T-helper 1 cell treated with Interleukin-12 subunit alpha and Interleukin-12 subunit beta and Interleukin-4 antibody, amounts not matched to agents 30 μg/mL and 1 μg/mL, for 36 hours (primary cell): ENCODE data around the gene CCDC40.

Experiments used
- H3K27ac Mint-ChIP-seq: one replicate; pipeline ENCODE4 v1.8.0; 2021; ENCODE audit warnings: mild to moderate bottlenecking, mixed read lengths
- H3K27me3 Mint-ChIP-seq: one replicate; pipeline ENCODE4 v1.8.0; 2021; ENCODE audit warnings: low read depth, mixed read lengths
- H3K36me3 Mint-ChIP-seq: one replicate; pipeline ENCODE4 v1.8.0; 2021; ENCODE audit warnings: low read depth, mixed read lengths
- H3K4me1 Mint-ChIP-seq: one replicate; pipeline ENCODE4 v1.8.0; 2021; ENCODE audit warnings: low read depth, mixed read lengths
- H3K4me3 Mint-ChIP-seq: one replicate; pipeline ENCODE4 v1.8.0; 2021; ENCODE audit warnings: mild to moderate bottlenecking, moderate library complexity, mixed read lengths
- H3K9me3 Mint-ChIP-seq: one replicate; pipeline ENCODE4 v1.8.0; 2021; ENCODE audit warnings: mixed read lengths

Gene CCDC40

DNA sequence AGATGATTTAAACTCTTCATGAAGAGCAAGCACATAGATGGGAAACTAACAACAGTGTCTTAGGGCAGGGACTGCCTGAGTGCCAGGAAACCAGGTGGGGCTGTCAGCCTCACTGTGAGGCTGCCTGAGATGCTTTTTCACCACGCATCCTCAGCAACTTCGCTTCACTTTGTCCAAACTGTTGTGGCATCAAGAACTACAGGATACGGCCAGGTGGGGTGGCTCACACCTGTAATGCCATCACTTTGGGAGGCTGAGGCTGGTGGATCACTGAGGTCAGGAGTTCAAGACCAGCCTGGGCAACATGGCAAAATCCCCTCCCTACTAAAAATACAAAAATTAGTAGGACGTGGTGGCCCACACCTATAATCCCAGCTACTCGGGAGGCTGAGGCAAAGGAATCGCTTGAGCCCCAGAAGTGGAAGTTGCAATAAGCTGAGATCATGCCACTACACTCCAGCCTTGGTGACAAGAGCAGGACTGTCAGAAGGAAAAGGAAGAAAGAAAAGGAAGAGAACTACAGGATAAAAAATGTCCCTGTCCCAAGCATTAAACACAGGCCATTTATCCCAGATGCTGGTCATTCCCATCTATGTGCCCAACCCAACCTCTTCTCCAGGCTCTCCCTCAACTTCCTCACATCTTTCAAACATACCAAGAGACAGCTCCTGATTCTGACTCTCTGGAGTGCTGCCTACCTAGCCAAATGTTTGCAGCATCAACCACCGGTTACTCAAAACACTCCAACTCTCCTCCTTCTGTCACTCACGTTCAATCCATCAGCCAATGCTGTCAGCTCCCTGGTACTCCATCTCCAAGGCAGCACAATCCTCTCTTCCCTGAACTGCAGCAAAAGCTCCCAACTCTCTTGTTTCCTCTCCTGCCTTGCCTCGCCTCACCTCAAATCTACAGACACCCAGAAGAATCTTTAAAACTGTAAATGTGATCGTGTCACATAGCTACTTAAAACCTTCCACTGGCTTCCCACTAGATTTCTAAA, 108.9 kb downstream of the CCDC40 start:
- Mint-ChIP-seq H3K27me3 (no peaks in the 10 kb centered on the region), H3K4me3 (peak overlapping the region; percentile 93), H3K27ac (peak overlapping the region; percentile 64), H3K36me3 (peaks cover 28% of the 10 kb centered on the region), H3K4me1 (peaks cover 25% of the 10 kb centered on the region), H3K9me3 (no peaks in the 10 kb centered on the region)

- Mint-ChIP-seq H3K4me1 (peaks cover 25% of the 10 kb centered on the region), H3K9me3 (no peaks in the 10 kb centered on the region), H3K36me3 (peaks cover 24% of the 10 kb centered on the region), H3K27me3 (no peaks in the 10 kb centered on the region), H3K4me3 (peak overlapping the region; percentile 98), H3K27ac (peak overlapping the region; percentile 97)
Observed at GRCh38 chr17:80146121-80147034, 109.9 kb downstream of the CCDC40 start.

DNA sequence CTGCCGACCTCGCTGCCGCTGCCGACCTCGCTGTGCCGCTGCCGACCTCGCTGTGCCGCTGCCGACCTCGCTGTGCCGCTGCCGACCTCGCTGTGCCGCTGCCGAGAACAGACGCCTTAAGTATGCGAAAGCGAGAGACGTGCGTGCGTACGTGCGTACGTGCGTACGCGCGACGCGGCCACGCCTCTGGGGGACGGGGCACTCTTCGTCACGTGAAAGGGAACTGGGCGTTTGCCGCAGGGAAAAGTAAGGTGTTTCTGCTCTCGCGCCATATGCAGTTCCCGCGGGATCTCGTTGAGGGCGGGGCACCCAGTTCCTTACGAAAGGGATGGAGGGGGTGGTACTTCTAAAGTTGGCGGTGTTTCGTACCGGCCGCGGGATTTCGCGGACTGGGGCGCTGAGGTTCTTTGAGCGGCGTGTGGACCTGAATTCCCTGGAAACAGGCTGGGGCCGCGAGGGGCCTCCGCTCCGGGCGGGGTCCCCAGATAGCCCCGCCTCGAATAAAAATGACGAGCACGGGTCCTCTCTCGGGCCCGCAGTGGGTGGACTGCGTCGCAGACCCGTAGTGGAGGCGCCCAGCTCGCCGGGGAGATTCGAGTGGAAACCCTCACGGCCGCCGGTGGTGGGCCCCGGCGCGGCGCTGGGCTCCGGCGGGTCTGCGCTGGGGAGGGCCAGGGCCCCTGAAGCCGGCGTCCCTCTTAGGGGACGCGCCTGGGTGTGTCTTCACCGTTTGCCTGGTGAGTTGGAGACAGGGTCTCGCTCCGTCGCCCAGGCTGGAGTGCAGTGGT, 110.8 kb downstream of the CCDC40 start, which contains the start of gene EIF4A3:
Gene EIF4A3, minus strand, starts transcription at position 94 of the 788 bp plus-strand sequence. CDS start 167 bp downstream, outside the sequence.
- Mint-ChIP-seq H3K4me1 (peaks cover 26% of the 10 kb centered on the region), H3K27ac (peak within 1 kb of the TSS; percentile 97), H3K27me3 (no peaks in the 10 kb centered on the region), H3K4me3 (peak within 1 kb of the TSS; percentile 98), H3K9me3 (peaks cover 5% of the 10 kb centered on the region), H3K36me3 (peaks cover 17% of the 10 kb centered on the region)
